NCI-H82 treated with DMSO at 0.1 percent for 48 hours (cell line): ENCODE results near the gene LMO7.

ENCODE experiments used
- DNase-seq: peaks from one replicate; lab custom pipeline; 2025; ENCODE audit not compliant: unreplicated experiment; lab: John Stamatoyannopoulos, UW

The LMO7 gene

DNA sequence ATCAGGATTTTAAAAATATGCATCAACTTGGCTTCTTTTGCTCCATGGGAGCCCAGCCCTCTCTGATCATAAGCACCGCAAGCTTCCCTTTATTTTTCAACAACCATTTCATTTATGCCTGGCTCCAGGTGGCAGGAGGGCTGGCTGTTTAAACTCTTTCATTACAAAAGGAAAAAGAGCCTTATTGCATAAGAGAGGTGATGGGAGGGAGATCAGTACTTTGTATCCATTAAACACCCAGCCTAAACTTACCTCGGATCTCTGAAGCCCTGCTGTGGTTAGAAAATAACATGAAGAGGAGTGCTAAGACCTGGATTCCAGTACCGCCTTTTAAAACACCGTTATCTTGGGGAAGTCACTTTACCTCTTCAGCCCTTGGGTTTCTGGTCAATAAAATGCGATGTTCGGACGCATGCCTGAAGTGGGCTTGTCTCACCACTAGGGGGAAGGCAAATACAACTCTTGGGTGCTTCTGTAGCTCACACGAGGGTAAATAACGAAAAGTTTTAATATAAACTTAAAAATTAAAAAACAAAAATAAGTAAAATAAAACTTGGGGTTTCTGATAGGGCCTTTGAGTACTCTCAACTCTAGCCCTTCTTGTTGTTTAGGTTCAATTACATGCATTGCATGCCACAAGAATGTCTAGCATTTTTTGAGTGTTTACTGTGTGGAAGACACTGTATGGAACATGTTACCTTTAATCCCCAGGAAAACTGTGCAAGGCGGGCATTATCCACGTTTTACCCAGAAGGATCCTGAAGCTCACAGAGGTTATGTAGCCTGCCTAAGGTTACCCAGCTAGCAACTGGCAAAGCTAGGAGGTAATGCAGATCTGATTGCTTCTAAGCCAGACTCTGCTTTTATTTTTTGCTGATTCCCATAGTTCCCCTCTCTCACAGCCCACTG is 240.3 kb downstream of the LMO7 start:
- peak; percentile 70 for DNase-seq

DNA sequence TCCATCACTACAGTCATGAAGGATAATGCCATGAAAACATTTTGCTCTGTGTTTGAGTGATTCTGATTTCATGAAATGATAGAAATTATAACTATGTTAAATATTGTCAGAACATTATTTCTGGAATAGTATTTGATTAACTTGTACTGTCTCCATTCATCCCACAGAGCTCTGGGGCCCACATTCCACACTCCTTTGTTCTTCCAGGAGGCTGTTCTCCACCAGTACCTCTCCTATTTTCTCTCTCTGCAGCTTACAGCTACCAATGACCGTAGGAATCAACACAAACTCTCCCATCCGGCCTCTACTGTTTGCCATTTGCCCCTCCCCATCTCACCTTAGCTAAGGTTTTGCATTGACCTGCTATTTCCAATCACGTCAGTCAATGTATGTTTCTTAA is 240.9 kb downstream of the LMO7 start:
- no peak for DNase-seq

GRCh38 chr13:75879656-75880055 is 243.5 kb downstream of the LMO7 start:
- DNase-seq: no peak

DNA sequence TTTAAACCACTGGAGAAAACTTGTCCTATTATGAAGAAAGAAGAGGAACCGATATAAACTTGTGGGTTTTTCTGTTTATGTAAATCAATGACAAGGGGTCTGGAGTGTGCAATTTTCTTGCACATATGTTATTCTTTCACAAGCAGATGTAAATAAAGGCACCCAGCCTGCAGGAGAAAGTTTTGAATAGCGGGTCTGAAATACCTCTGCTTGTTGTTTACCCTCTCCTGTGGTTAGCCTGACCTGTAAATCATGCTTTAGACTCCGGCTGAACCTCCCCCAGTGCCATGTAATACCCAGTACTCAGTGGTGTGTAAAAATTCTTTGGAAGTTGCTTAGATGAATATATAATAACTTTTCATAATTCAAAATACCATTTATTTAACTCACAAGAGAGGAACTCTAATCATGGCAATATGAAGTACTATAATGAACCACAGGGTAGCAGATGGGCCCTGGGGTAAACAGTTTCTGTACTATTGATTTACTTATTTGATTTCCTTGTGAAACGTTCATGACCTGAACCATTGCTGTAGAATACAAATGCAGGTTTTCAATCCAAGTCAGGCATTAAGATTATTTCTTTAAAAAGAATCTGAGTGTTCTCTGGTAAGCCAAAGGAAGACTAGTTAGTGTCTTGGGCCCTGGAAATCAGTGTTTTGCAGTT is 245.1 kb downstream of the LMO7 start:
- DNase-seq: no peak

GRCh38 chr13:75882261-75882660 is 246.1 kb downstream of the LMO7 start:
- no peak for DNase-seq

GRCh38 chr13:75889427-75889826 is 253.3 kb downstream of the LMO7 start:
- peak; percentile 84 for DNase-seq

- no peak for DNase-seq
Measured at GRCh38 chr13:75895168-75895567, 259.0 kb downstream of the LMO7 start.

DNA sequence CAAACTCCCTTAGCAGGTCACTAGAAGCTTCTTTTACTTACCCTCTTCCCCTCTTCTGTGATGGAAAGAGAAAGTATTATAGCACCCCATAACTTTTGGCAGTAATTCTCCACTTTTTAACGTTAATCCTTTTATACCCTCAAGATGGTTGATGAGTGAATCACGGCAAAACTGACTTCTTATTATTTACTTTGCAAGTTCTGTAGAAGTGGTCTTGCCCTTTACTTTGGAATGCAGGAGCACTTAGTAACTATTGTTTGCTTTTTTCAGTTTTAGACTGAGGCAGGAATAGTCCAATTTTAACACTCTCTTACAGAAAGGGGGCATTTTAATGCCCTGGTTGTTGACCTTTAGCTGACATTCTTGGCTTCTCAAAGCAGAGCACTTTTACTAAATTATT is 260.1 kb downstream of the LMO7 start:
- no peak for DNase-seq

DNA sequence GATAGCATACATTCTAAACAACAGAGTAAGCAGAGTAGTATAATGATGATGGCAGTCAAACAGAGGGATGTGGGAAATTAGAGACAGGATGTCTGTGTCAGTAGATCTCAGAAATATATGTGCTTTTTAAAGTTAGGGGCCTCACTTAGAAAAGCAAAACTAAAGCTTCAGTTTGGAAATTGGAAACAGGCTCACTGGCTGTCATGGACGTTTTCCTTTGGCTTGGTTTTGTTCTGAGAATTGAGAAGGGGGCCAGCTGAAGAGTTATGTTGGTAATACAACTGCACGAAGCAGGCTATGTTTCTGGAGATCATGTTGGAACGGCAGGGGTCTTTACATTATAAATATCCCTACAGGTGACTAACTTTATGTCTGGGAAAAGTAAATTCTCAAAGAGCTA is 261.3 kb downstream of the LMO7 start:
- no peak for DNase-seq

GRCh38 chr13:75901501-75901900 is 265.4 kb downstream of the LMO7 start:
- no peak for DNase-seq

GRCh38 chr13:75902166-75903104 is 266.3 kb downstream of the LMO7 start:
- DNase-seq: no peak

DNA sequence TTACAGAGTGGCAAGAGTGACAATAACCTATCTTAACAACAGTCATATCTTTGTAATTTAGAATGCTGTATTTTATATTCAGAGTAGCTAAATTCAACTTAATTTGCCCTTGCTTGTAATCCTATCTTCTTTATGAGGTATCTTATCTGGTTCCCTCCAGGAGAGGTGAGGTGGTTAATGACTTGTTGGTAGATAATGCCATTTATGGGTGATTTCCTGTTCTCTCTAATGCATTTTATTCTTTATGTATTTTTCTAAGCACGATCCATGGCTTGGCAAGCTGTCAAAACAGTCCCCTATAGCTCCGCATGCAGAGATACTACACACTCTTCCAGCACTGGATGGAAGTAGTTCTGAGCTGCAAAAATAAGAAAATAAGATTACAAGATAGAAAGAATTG is 267.9 kb downstream of the LMO7 start:
- DNase-seq: no peak

DNA sequence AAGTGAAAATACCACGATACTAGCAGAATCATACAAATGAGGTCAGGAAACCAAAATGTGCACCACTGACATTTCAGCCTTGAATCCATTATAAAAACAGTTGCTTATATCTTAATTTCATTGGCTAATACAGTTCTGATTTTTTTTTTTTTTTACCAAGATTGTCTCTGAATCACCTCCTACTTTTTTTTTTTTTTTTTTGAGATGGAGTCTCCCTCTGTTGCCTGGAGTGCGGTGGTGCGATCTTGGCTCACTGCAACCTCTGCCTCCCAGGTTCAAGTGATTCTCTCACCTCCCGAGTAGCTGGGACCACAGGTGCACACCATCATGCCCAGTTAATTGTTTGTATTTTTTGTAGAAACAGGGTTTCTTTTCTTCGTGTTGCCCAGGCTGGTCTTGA is 270.2 kb downstream of the LMO7 start:
- DNase-seq: no peak

GRCh38 chr13:75907044-75907443 is 270.9 kb downstream of the LMO7 start:
- DNase-seq: peak; percentile 96

GRCh38 chr13:75908141-75908540 is 272.0 kb downstream of the LMO7 start:
- DNase-seq: peak; percentile 62
